Uterus (tissue), 2 donors: Measurements from ENCODE around the gene NAXE.

ENCODE experiments used
- CTCF ChIP-seq, 4 experiments: fragments of 200-600 bp in 2 of 4; fragments of 450-650 bp in 2 of 4; sonication (generic) in 2 of 4; IDR thresholded peaks; one replicate each; pipeline ENCODE4 v1.5.1; 2016 to 2019; ENCODE audit warnings: antibody characterized with exemption in 4 of 4, mild to moderate bottlenecking in 2 of 4, moderate library complexity in 1 of 4
- POLR2A ChIP-seq, 2 donors: fragments of 450-650 bp; IDR thresholded peaks; one replicate each; pipeline ENCODE4 v1.6.1; 2016; ENCODE audit warnings: antibody characterized with exemption in 2 of 2, mild to moderate bottlenecking in 1 of 2, moderate library complexity in 1 of 2

- TF ChIP-seq CTCF (IDR thresholded peaks at IDR 0.05) = no peak
- TF ChIP-seq POLR2A (IDR thresholded peaks at IDR 0.05) = no peak
These were observed 3.4 kb downstream of the NAXE start for GRCh38 chr1:156595016-156595415.
